PFSK-1 (cell line): ENCODE results near the gene C5orf46.

Experiments
- FOXP2 ChIP-seq: optimal IDR thresholded peaks from 2 replicates; pipeline ENCODE3; 2011; ENCODE audit warnings: borderline replicate concordance, control low read depth, inconsistent platforms; ENCODE audit not compliant: insufficient read depth; ENCODE audit errors: extremely low read length, extremely low read depth
- POLR2AphosphoS5 ChIP-seq: IDR thresholded peaks from 2 replicates; pipeline ENCODE4 v1.6.1; 2012; ENCODE audit warnings: low read depth, mild to moderate bottlenecking, control low read depth, low read length, moderate library complexity
- REST ChIP-seq, 2 experiments: IDR thresholded peaks; 2 replicates each; pipeline versions ENCODE4 v1.6.1 to v1.8.0; 2011 to 2012; ENCODE audit warnings: low read depth in 2 of 2, low read length in 2 of 2, control low read depth in 1 of 2, inconsistent platforms in 1 of 2, mild to moderate bottlenecking in 1 of 2, moderate library complexity in 1 of 2; ENCODE audit not compliant: insufficient read depth in 1 of 2
- SIN3A ChIP-seq: IDR thresholded peaks from 2 replicates; pipeline ENCODE4 v1.6.1; 2012; ENCODE audit warnings: mild to moderate bottlenecking, low read length, moderate library complexity, borderline replicate concordance; ENCODE audit not compliant: insufficient read depth
- TAF1 ChIP-seq: IDR thresholded peaks from 2 replicates; pipeline ENCODE4 v1.6.1; 2012; ENCODE audit warnings: low read length, control low read depth, borderline replicate concordance; ENCODE audit not compliant: insufficient read depth

- TF ChIP-seq REST (IDR thresholded peaks at IDR 0.05; ENCODE audit: insufficient read depth in 1 of 2, low read depth in 2 of 2, low read length in 2 of 2): no peak
- TF ChIP-seq POLR2AphosphoS5: no peak
- no peak for TF ChIP-seq SIN3A
- no peak for TF ChIP-seq TAF1
- TF ChIP-seq FOXP2: no peak
These were observed 31.4 kb downstream of the C5orf46 start for GRCh38 chr5:147874910-147875367.
